AG04450 (cell line): ENCODE results near the gene GNAZ. TPM values are rescaled to one million over a fixed set of nuclear protein-coding genes. Genes with fewer than 3 reads are reported as not detected.

Experiments
- CTCF ChIA-PET: fragments of 300-600, 350-600 bp; formaldehyde crosslinking; extraction: SDS; loops from one replicate; lab custom pipeline; 2022; ENCODE audit warnings: antibody characterized with exemption, inconsistent platforms; lab: Charles Lee
- POLR2A ChIA-PET: fragments of 350-600 bp; formaldehyde crosslinking; extraction: SDS; loops from one replicate; lab custom pipeline; 2021; ENCODE audit warnings: antibody characterized with exemption, inconsistent platforms; lab: Yijun Ruan, JAX
- DNase-seq: peaks from one replicate; pipeline ENCODE4 v3.0.0-alpha.2; 2011; ENCODE audit warnings: low read depth, low spot score
- H3K27ac ChIP-seq: one replicate; pipeline ENCODE4 v1.5.1; 2012; ENCODE audit warnings: low read depth, low read length, control low read depth
- H3K27me3 ChIP-seq: one replicate; pipeline ENCODE4 v1.6.0; 2012; ENCODE audit warnings: low read length; ENCODE audit not compliant: control insufficient read depth, insufficient read depth
- H3K4me3 ChIP-seq: 2 replicates; pipeline ENCODE4 v1.5.1; 2011; ENCODE audit warnings: mild to moderate bottlenecking, low read depth, low read length, control low read depth
- H3K9me3 ChIP-seq: 2 replicates; pipeline ENCODE4 v1.5.1; 2012; ENCODE audit warnings: low read length; ENCODE audit not compliant: control insufficient read depth, insufficient read depth
- CTCF ChIP-seq: IDR thresholded peaks from 2 replicates; pipeline ENCODE4 v1.5.1; 2011; ENCODE audit warnings: low read depth, low read length, control low read depth, inconsistent platforms
- polyA plus RNA-seq: library from polyadenylated mRNA; depleted of rRNA; stranded (reverse); fragments of >200 nt; gene quantifications from 2 replicates; pipeline ENCODE4 v1.2.3, GENCODE V29; 2011

GNAZ gene
- polyA plus RNA-seq, 1 experiment: 0.25 TPM

- ChIA-PET CTCF (no interaction called here), POLR2A (no interaction called here)
- no peaks in the 10 kb centered on the region for H3K9me3 ChIP-seq
- no peak for TF ChIP-seq CTCF
- H3K27ac ChIP-seq: no peak overlapping the region
- H3K27me3 ChIP-seq: peaks cover 2% of the 10 kb centered on the region
- no peak overlapping the region for H3K4me3 ChIP-seq
- DNase-seq: no peak
Observed at GRCh38 chr22:23094695-23095681, 24.7 kb downstream of the GNAZ start.

- Histone ChIP-seq H3K4me3 (no peak overlapping the region), H3K27ac (no peak overlapping the region), H3K9me3 (no peaks in the 10 kb centered on the region), H3K27me3 (peaks cover 2% of the 10 kb centered on the region)
- POLR2A ChIA-PET: no interaction called here
- no peak for TF ChIP-seq CTCF
- CTCF ChIA-PET: no interaction called here
- DNase-seq: no peak
Observed at GRCh38 chr22:23095733-23096342, 25.5 kb downstream of the GNAZ start.

GRCh38 chr22:23097412-23098229 is 27.3 kb downstream of the GNAZ start:
- ChIA-PET POLR2A (no interaction called here), CTCF (no interaction called here)
- DNase-seq: no peak
- Histone ChIP-seq H3K9me3 (no peaks in the 10 kb centered on the region), H3K4me3 (no peak overlapping the region), H3K27ac (no peak overlapping the region), H3K27me3 (peaks cover 2% of the 10 kb centered on the region)
- TF ChIP-seq CTCF: no peak

- CTCF ChIA-PET: no interaction called here
- POLR2A ChIA-PET: no interaction called here
- no peak for DNase-seq
- H3K9me3 ChIP-seq: no peaks in the 10 kb centered on the region
- peaks cover 5% of the 10 kb centered on the region for H3K27me3 ChIP-seq
- no peak overlapping the region for H3K27ac ChIP-seq
- no peak for TF ChIP-seq CTCF
- H3K4me3 ChIP-seq: no peak overlapping the region
Observed at GRCh38 chr22:23098230-23098705, 27.9 kb downstream of the GNAZ start.
